HCT116 (cell line): ENCODE data around the gene SSTR3. TPM values are rescaled to one million over a fixed set of nuclear protein-coding genes. Genes with fewer than 3 reads are reported as not detected.

ENCODE experiments used
- ATAC-seq: fragments of 200-7000 bp; cut with Tn5 transposase; 2 replicates; pipeline ENCODE4 v1.9.1; 2020; ENCODE audit warnings: mild to moderate bottlenecking, moderate library complexity
- BruUV-seq: library from RNA; stranded (reverse); fragments of 400-500 nt; replicated peaks from 2 replicates; lab custom pipeline; 2021; lab: Mats Ljungman, UMichigan
- CTCF ChIA-PET: fragments of 300-600 bp; sonication (Branson Sonifier 250); formaldehyde crosslinking; loops from one replicate; lab custom pipeline; 2021; ENCODE audit warnings: antibody characterized with exemption; lab: Charles Lee
- POLR2A ChIA-PET: fragments of 300-600, 350-600 bp; sonication (Branson Sonifier 250); formaldehyde crosslinking; loops from one replicate; lab custom pipeline; 2021; ENCODE audit warnings: antibody characterized with exemption; lab: Charles Lee
- RAD21 ChIA-PET, 2 experiments: fragments of 300-600 bp; sonication (Branson Sonifier 250); formaldehyde crosslinking; loops; one replicate each; lab custom pipeline; 2023; ENCODE audit warnings: low total read pairs in 2 of 2; ENCODE audit not compliant: uncharacterized antibody in 2 of 2, unreplicated experiment in 2 of 2, low non-redundant PET in 1 of 2; lab: Charles Lee
- DNase-seq: peaks from one replicate; pipeline ENCODE4 v3.0.0-alpha.2; 2010; ENCODE audit warnings: low read depth, low spot score
- H2AFZ ChIP-seq: fragments of 200-600 bp; shearing (Covaris generic), sonication (generic); 2 replicates; pipeline ENCODE4 v1.6.1; 2017; ENCODE audit warnings: low read depth, mixed run types, mixed read lengths, antibody characterized with exemption, low read length; ENCODE audit not compliant: poor library complexity, severe bottlenecking
- H3K27ac ChIP-seq: 2 replicates; pipeline ENCODE4 v1.5.1; 2012; ENCODE audit warnings: low read depth, low read length
- H3K27me3 ChIP-seq: fragments of 200-600 bp; sonication (generic); 2 replicates; pipeline ENCODE4 v1.6.1; 2016; ENCODE audit warnings: mixed run types, low read length, mixed read lengths; ENCODE audit not compliant: insufficient read depth
- H3K36me3 ChIP-seq, 2 experiments: fragments of 200-500 bp in 1 of 2; fragments of 200-600 bp in 1 of 2; sonication (Bioruptor generic) in 1 of 2; sonication (generic) in 1 of 2; 2 replicates each; pipeline versions ENCODE4 v1.5.1 to v1.6.1; 2014 to 2016; ENCODE audit warnings: low read length in 2 of 2, inconsistent platforms in 1 of 2, mixed read lengths in 1 of 2, mixed run types in 1 of 2; ENCODE audit not compliant: insufficient read depth in 2 of 2, control insufficient read depth in 1 of 2
- H3K4me1 ChIP-seq, 2 experiments: fragments of 200-600 bp in 1 of 2; sonication (generic) in 1 of 2; 2 replicates each; pipeline versions ENCODE4 v1.5.1 to v1.6.1; 2012 to 2017; ENCODE audit warnings: low read length in 2 of 2, inconsistent platforms in 1 of 2, mild to moderate bottlenecking in 1 of 2, mixed read lengths in 1 of 2, mixed run types in 1 of 2, moderate library complexity in 1 of 2; ENCODE audit not compliant: insufficient read depth in 2 of 2, control insufficient read depth in 1 of 2
- H3K4me2 ChIP-seq: fragments of 200-600 bp; sonication (generic); 2 replicates; pipeline ENCODE4 v1.6.1; 2017; ENCODE audit warnings: mixed run types, low read length, mixed read lengths
- H3K4me3 ChIP-seq, 2 experiments: fragments of 200-600 bp in 1 of 2; sonication (generic) in 1 of 2; replicated peaks in 1 of 2; 2 replicates each; pipeline ENCODE4 v1.5.1; 2011 to 2016; ENCODE audit warnings: low read length in 2 of 2, control low read depth in 1 of 2, low read depth in 1 of 2, mild to moderate bottlenecking in 1 of 2, mixed read lengths in 1 of 2, mixed run types in 1 of 2
- H3K79me2 ChIP-seq: fragments of 200-600 bp; sonication (generic); 2 replicates; pipeline ENCODE4 v1.6.1; 2017; ENCODE audit warnings: mild to moderate bottlenecking, mixed run types, low read length, moderate library complexity, mixed read lengths; ENCODE audit not compliant: insufficient read depth
- H3K9ac ChIP-seq: fragments of 200-600 bp; sonication (generic); 2 replicates; pipeline ENCODE4 v1.6.1; 2016; ENCODE audit warnings: low read length, mixed read lengths
- H3K9me2 ChIP-seq: fragments of 200-600 bp; sonication (generic), shearing (Covaris generic); 2 replicates; pipeline ENCODE4 v1.6.1; 2017; ENCODE audit warnings: mixed run types, mild to moderate bottlenecking, moderate library complexity; ENCODE audit not compliant: insufficient read depth
- H3K9me3 ChIP-seq, 2 experiments: fragments of 200-500 bp in 1 of 2; fragments of 200-600 bp in 1 of 2; sonication (Bioruptor generic) in 1 of 2; sonication (generic) in 1 of 2; 2 replicates each; pipeline ENCODE4 v1.6.1; 2014 to 2017; ENCODE audit warnings: low read length in 2 of 2, mixed read lengths in 2 of 2, inconsistent platforms in 1 of 2, low read depth in 1 of 2, mild to moderate bottlenecking in 1 of 2, mixed run types in 1 of 2, moderate library complexity in 1 of 2; ENCODE audit not compliant: control insufficient read depth in 1 of 2, insufficient read depth in 1 of 2
- H4K20me1 ChIP-seq: fragments of 200-600 bp; sonication (generic), shearing (Covaris generic); 2 replicates; pipeline ENCODE4 v1.6.1; 2017; ENCODE audit warnings: mixed run types, mild to moderate bottlenecking, moderate library complexity; ENCODE audit not compliant: insufficient read depth
- EGR1 ChIP-seq: IDR thresholded peaks from 2 replicates; pipeline ENCODE4 v1.6.1; 2012; ENCODE audit warnings: low read depth
- ELF1 ChIP-seq: IDR thresholded peaks from 2 replicates; pipeline ENCODE4 v1.6.1; 2012; ENCODE audit warnings: low read depth, borderline replicate concordance
- EZH2 ChIP-seq: fragments of 200-600 bp; sonication (generic); IDR thresholded peaks from 2 replicates; pipeline ENCODE4 v1.6.1; 2017; ENCODE audit warnings: antibody characterized with exemption, mixed run types
- POLR2A ChIP-seq: IDR thresholded peaks from 2 replicates; pipeline ENCODE4 v1.7.0; 2011; ENCODE audit warnings: borderline replicate concordance; ENCODE audit not compliant: insufficient read depth, insufficient read length; ENCODE audit errors: extremely low read depth
- POLR2AphosphoS5 ChIP-seq: IDR thresholded peaks from 2 replicates; pipeline ENCODE4 v1.6.1; 2011; ENCODE audit warnings: mild to moderate bottlenecking, low read depth, low read length, moderate library complexity
- REST ChIP-seq: IDR thresholded peaks from 2 replicates; pipeline ENCODE4 v1.6.1; 2012; ENCODE audit warnings: low read depth
- SP1 ChIP-seq: IDR thresholded peaks from 2 replicates; pipeline ENCODE4 v1.6.1; 2012; ENCODE audit warnings: low read depth
- SRF ChIP-seq: IDR thresholded peaks from 2 replicates; pipeline ENCODE4 v1.6.1; 2012; ENCODE audit warnings: low read depth
- YY1 ChIP-seq: IDR thresholded peaks from 2 replicates; pipeline ENCODE4 v1.6.1; 2011; ENCODE audit warnings: low read length, low read depth, moderate library complexity, mild to moderate bottlenecking; ENCODE audit not compliant: insufficient replicate concordance; ENCODE audit errors: extremely low read depth
- intact Hi-C: fragments of 100-400 bp; cut with micrococcal nuclease; formaldehyde crosslinking; loops from 2 replicates; pipeline ENCODE4 v1.10.0; 2022
- total RNA-seq: library from RNA; stranded (reverse); gene quantifications from one replicate; pipeline ENCODE4 v1.2.1, GENCODE V29; 2021; ENCODE audit not compliant: unreplicated experiment

The SSTR3 gene
- total RNA-seq, 1 experiment from 2014 or later = not detected

- Histone ChIP-seq H3K4me2 (no peak overlapping the region), H3K36me3 (no peaks in the 10 kb centered on the region), H3K9me3 (no peaks in the 10 kb centered on the region), H3K9me2 (no peaks in the 10 kb centered on the region), H2AFZ (no peak overlapping the region), H3K79me2 (no peaks in the 10 kb centered on the region), H3K9ac (no peak overlapping the region), H4K20me1 (no peaks in the 10 kb centered on the region), H3K27me3 (no peaks in the 10 kb centered on the region), H3K27ac (no peak overlapping the region), H3K4me1 (no peaks in the 10 kb centered on the region), H3K4me3 (no peak overlapping the region)
- ChIA-PET POLR2A (no interaction called here), RAD21 (no interaction called here), CTCF (no interaction called here)
- DNase-seq (no peak), ATAC-seq (no peak)
- intact Hi-C loops = no loop called here
- TF ChIP-seq POLR2AphosphoS5 (no peak), EGR1 (no peak), ELF1 (no peak), REST (no peak), YY1 (no peak), POLR2A (no peak), SRF (no peak), EZH2 (no peak), SP1 (no peak)
- BruUV-seq = no TSS peak
These were observed 1.1 kb upstream of the SSTR3 start for GRCh38 chr22:37213218-37213855.
